Loucy (cell line): ENCODE measurements around the gene PELO.

Source experiments
- H2AFZ ChIP-seq: fragments of 200-600 bp; sonication (generic); 2 replicates; pipeline ENCODE4 v1.6.0; 2016; ENCODE audit warnings: antibody characterized with exemption, mild to moderate bottlenecking, low read length, moderate library complexity
- H3F3A ChIP-seq: fragments of 200-600 bp; 2 replicates; pipeline ENCODE4 v1.6.0; 2016; ENCODE audit warnings: antibody characterized with exemption, low read depth, mild to moderate bottlenecking
- H3K27me3 ChIP-seq: fragments of 200-600 bp; sonication (generic); 2 replicates; pipeline ENCODE4 v1.6.1; 2014; ENCODE audit warnings: low read length, mild to moderate bottlenecking; ENCODE audit not compliant: insufficient read depth, poor library complexity, severe bottlenecking
- H3K36me3 ChIP-seq: fragments of 200-600 bp; sonication (generic); 2 replicates; pipeline ENCODE4 v1.6.1; 2016; ENCODE audit warnings: low read length; ENCODE audit not compliant: insufficient read depth
- H3K4me1 ChIP-seq: fragments of 200-600 bp; sonication (generic); 2 replicates; pipeline ENCODE4 v1.5.1; 2014; ENCODE audit warnings: low read length, mild to moderate bottlenecking; ENCODE audit not compliant: insufficient read depth, poor library complexity, severe bottlenecking
- H3K4me2 ChIP-seq: fragments of 200-600 bp; sonication (generic); 2 replicates; pipeline ENCODE4 v1.6.0; 2014; ENCODE audit warnings: antibody characterized with exemption, low read length, low read depth, mild to moderate bottlenecking; ENCODE audit not compliant: poor library complexity, severe bottlenecking
- H3K4me3 ChIP-seq: fragments of 200-600 bp; sonication (generic); 2 replicates; pipeline ENCODE4 v1.5.1; 2014; ENCODE audit warnings: low read length, mild to moderate bottlenecking, mixed read lengths; ENCODE audit not compliant: poor library complexity, severe bottlenecking
- H3K79me2 ChIP-seq: fragments of 200-600 bp; sonication (generic); 2 replicates; pipeline ENCODE4 v1.6.1; 2014; ENCODE audit warnings: low read length; ENCODE audit not compliant: insufficient read depth
- H3K9ac ChIP-seq: fragments of 200-600 bp; sonication (generic); 2 replicates; pipeline ENCODE4 v1.6.0; 2014; ENCODE audit warnings: mild to moderate bottlenecking, low read depth, low read length, moderate library complexity; ENCODE audit not compliant: poor library complexity, severe bottlenecking
- H3K9me2 ChIP-seq: fragments of 200-600 bp; sonication (generic); replicated peaks from 2 replicates; pipeline ENCODE4 v1.6.1; 2016; ENCODE audit warnings: low read depth, low read length, mixed read lengths
- H3K9me3 ChIP-seq: fragments of 200-600 bp; sonication (generic); 2 replicates; pipeline ENCODE4 v1.6.1; 2014; ENCODE audit warnings: mild to moderate bottlenecking, antibody characterized with exemption, low read length, low read depth; ENCODE audit not compliant: insufficient read depth
- H4K20me1 ChIP-seq: fragments of 200-600 bp; sonication (generic); 2 replicates; pipeline ENCODE4 v1.6.0; 2014; ENCODE audit warnings: antibody characterized with exemption, low read length, mild to moderate bottlenecking; ENCODE audit not compliant: insufficient read depth, poor library complexity, severe bottlenecking
- CTCF ChIP-seq: fragments of 200-600 bp; sonication (generic); conservative IDR thresholded peaks from 2 replicates; pipeline ENCODE4 v1.5.1; 2014; ENCODE audit warnings: mild to moderate bottlenecking, antibody characterized with exemption, low read length
- EZH2phosphoT487 ChIP-seq: fragments of 200-600 bp; IDR thresholded peaks from 2 replicates; pipeline ENCODE4 v1.6.1; 2018; ENCODE audit warnings: antibody characterized with exemption, mild to moderate bottlenecking, moderate library complexity, borderline replicate concordance

PELO gene

GRCh38 chr5:52767766-52768480 lies 19.8 kb upstream of the PELO start:
- Histone ChIP-seq H2AFZ (no peak overlapping the region), H4K20me1 (no peaks in the 10 kb centered on the region), H3K79me2 (no peaks in the 10 kb centered on the region), H3K27me3 (no peaks in the 10 kb centered on the region), H3K4me2 (no peak overlapping the region), H3F3A (no peaks in the 10 kb centered on the region), H3K4me3 (no peak overlapping the region), H3K9ac (no peak overlapping the region), H3K4me1 (peaks cover 14% of the 10 kb centered on the region), H3K36me3 (no peaks in the 10 kb centered on the region), H3K9me3 (no peaks in the 10 kb centered on the region), H3K9me2 (no peaks in the 10 kb centered on the region)
- TF ChIP-seq CTCF (no peak), EZH2phosphoT487 (no peak)

DNA sequence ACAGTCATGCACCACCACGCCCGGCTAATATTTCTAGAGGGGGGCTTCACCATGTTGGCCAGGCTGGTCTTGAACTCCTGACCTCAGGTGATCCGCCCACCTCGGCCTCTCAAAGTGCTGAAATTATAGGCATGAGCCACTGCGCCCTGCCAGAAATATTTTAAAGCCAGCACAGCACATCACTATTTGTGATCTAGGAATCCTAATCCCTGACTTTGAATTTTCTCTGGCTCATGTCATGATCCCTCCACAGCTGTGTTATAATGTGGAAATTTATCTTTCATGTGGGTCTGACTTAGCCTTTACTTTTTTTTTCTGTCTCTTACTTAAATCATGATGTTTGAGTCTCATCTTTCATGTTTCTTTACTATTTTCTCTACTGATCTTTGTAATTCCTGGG lies 18.7 kb upstream of the PELO start:
- H3K4me3 ChIP-seq: no peak overlapping the region
- no peaks in the 10 kb centered on the region for H3K9me3 ChIP-seq
- TF ChIP-seq EZH2phosphoT487: no peak
- TF ChIP-seq CTCF: no peak
- peaks cover 24% of the 10 kb centered on the region for H3K4me1 ChIP-seq
- no peak overlapping the region for H2AFZ ChIP-seq
- no peak overlapping the region for H3K4me2 ChIP-seq
- no peaks in the 10 kb centered on the region for H3F3A ChIP-seq
- no peaks in the 10 kb centered on the region for H3K9me2 ChIP-seq
- no peaks in the 10 kb centered on the region for H3K27me3 ChIP-seq
- H3K36me3 ChIP-seq: no peaks in the 10 kb centered on the region
- no peaks in the 10 kb centered on the region for H3K79me2 ChIP-seq
- no peaks in the 10 kb centered on the region for H4K20me1 ChIP-seq
- no peak overlapping the region for H3K9ac ChIP-seq

DNA sequence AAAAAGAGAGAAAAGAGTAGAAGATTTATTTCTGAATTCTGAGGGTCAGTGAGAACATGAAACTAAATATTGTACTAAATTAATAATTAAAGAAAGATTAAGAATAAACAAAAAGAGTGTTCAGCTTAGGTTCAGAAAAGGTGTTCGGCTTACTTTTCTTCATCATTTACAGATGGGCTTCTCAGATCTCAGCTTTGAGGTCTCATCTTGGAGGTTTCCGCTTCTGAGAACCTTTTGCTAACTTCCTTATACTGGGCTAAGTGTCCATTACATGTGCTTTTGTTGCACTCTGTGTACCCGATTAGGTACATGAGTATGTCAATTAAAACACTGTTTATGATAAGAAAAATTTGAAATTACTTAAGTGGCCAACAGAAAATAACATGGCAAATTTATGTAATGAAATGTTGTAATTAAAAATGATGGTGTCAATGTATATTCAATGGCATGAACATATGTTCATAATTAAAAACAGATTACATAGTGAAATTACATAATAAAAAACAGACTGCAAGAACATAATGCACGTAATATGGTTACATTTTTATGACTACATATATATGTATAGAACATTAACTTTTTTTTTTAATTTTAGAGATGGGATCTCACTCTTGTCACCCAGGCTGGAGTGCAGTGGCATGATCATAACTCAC lies 17.3 kb upstream of the PELO start:
- H3K9me3 ChIP-seq: no peaks in the 10 kb centered on the region
- H3K27me3 ChIP-seq: no peaks in the 10 kb centered on the region
- no peaks in the 10 kb centered on the region for H4K20me1 ChIP-seq
- H2AFZ ChIP-seq: no peak overlapping the region
- H3K4me3 ChIP-seq: no peak overlapping the region
- peaks cover 25% of the 10 kb centered on the region for H3K4me1 ChIP-seq
- H3K9ac ChIP-seq: no peak overlapping the region
- no peak for TF ChIP-seq EZH2phosphoT487
- TF ChIP-seq CTCF: no peak
- H3K36me3 ChIP-seq: no peaks in the 10 kb centered on the region
- no peaks in the 10 kb centered on the region for H3K9me2 ChIP-seq
- H3F3A ChIP-seq: no peaks in the 10 kb centered on the region
- no peak overlapping the region for H3K4me2 ChIP-seq
- no peaks in the 10 kb centered on the region for H3K79me2 ChIP-seq
